HG03108 (cell line): ENCODE measurements around the gene UBXN10.
"Not testable (repeated sequence)": the region's sequence is repeated elsewhere in the genome, so short reads cannot be mapped to it uniquely, and the experiment has no call there.

Experiments
- ATAC-seq: cut with Tn5 transposase; IDR thresholded peaks from one replicate; pipeline ENCODE4 v1.9.1; 2021; ENCODE audit warnings: moderate library complexity; ENCODE audit not compliant: unreplicated experiment

The UBXN10 gene

DNA sequence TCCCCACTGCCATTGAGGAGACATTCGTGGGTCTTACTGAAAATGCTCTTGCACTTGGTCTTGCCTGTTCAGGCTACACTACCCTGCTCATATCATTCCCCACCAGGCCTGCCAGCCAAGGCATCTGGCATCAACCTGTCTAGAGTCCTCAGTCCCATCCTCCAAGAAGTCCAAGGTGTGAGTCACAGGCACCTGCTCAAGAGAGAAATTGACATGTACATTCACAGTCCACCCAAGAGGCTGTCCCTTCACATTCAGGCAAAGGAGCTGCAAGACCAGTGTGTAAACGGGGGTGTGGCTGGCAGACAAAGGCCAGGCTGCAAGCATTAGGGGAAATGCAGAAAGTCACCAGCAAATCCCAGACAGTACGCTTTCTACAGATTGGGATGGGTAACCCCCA is 13.5 kb downstream of the UBXN10 start:
- no peak for ATAC-seq

DNA sequence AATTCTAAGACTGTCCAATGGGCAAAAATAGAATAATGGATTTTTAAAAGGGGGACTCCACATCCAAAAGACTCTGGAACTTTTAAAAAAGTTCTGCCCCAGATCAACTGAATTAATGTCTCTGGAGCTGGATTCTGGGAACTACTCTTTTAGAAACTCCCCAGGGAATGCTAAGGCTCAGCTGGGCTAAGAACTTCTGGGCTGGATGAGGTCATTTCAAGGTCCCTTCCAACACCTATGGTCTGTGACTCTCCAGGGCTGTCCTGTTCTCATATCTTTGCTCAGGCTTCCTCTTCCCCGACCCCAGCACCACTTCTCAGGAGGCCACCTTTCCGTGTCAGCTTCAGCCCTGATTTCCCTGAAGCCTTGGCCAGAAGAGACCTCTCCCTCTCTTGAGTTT is 13.9 kb downstream of the UBXN10 start:
- ATAC-seq: no peak

DNA sequence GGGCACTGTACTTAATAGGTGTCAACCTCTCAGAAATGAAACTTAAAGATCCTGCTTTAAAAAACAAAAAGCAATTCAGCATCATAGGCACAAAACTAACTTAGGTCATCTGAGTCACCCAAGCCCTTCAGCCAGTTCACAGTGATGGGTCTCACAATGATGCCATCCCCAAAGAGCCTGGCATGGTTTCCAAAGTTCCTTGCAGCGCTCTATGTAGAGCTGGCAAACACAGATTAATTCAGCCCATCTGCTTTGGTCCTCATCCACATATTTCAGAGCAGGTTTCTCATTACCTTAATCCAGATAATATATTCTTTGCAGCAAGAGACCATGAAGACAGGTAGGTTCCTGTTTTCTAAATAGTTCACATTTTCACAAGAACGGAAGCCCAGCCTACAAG is 15.1 kb downstream of the UBXN10 start:
- no peak for ATAC-seq

DNA sequence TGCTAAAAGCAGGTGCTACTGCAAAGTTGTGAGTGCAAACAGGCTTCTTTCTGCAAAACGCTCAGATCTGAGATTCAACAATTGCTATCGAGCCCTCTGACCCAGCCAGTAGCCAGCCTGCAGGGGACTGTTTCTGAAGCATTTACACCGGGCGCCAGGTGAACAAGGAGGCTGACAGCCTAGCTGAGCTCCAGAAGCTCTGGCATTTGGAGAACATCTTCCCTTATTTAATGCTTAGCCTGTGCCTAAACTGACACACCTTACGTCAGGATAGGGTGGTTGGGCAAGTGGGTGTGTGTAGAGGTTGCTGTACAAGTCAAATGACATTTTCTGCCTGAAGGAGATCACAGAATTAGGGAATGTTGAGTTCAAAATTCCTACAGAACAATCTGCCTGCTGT is 16.3 kb downstream of the UBXN10 start:
- no peak for ATAC-seq

DNA sequence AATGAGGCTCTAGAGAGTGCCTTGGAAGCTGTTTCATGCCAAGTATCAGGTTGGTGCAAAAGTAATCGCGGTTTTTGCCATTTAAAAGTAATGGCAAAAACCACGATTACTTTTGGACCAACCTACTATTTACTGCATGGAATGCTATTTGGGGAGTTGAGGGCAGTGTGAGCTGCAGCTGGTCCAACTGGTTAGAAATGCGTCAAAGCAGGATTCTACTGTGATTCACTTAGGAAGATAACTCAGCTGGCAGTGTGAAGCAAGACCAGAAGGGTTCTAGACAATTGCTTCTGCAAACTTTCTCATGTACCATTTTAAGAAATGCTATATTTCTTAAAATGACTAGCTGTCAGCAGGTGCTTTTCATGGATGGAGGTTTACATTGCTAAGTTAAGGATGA is 21.6 kb downstream of the UBXN10 start:
- no peak for ATAC-seq

DNA sequence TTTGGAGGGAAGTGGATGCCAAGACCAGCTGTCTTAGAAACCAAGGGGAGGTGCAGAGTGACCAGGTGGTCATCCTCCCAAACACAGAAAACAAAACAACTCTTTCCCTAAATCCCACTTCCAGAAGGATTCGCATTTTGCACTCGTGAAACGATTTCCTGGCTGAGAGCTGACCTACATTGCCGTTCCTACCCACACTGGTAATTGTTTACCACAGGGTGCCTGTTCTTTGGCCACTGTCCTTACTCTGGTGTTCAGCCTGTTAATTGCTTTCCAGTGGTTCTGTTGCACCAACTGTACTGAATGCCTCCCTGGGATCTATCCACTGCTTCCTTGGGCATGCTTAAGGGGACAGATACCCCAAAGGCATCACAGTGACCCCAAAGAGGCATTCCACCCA is 23.6 kb downstream of the UBXN10 start:
- no peak for ATAC-seq

DNA sequence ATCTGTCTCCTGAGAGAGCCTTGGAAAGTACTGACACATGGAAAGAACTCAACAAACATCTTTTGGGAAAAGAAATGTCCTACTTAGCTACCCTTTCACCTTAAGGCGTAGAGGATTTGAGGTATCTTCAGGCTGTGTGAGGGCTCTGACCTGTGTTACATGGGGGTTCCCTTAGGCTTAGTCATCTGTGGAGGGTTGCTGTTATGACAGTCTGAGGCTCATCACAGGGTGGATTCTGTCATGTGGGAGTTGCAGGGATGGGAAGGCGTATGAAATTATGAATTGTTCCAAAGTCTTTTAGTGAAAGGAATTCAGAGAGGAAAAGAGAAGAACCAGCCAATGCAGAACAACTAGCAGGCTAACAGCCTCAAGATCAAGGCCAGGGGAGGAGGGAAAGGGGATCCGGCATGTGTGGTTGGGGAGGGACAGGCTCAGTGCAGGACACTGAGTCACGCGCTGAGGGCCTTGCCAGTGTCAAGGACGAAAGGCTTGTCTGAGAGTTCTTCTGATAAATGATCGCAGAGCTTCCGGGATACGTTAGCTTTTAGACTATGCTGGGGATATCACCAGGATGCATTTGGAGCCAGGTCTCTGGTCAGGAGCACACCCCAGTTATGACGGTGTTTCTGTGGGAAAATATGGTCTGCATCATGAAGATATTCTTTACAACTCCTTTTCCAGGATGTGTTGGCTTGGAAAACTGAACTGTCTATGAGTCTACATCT is 25.0 kb downstream of the UBXN10 start:
- ATAC-seq: no peak

DNA sequence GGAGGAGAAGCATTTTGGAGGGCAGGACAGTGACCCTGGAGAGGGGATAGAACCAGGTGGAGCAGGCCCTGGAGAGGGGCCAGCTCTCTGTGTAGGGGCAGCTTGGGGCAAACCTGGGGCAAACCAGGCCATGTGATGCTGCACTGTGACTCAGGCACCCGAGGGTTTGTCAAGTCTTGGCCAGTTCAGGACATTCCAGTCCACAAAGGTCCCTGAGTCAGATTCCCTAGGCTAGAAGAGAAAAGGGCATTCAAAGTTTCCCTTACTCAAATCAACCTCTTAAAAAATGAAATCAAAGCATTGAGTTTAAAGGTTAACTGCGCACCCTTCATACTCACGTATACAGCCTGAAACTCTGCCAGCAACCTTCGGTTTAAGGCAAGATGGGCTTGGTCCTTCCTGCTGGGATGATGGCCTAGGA is 25.6 kb downstream of the UBXN10 start:
- ATAC-seq: no peak

DNA sequence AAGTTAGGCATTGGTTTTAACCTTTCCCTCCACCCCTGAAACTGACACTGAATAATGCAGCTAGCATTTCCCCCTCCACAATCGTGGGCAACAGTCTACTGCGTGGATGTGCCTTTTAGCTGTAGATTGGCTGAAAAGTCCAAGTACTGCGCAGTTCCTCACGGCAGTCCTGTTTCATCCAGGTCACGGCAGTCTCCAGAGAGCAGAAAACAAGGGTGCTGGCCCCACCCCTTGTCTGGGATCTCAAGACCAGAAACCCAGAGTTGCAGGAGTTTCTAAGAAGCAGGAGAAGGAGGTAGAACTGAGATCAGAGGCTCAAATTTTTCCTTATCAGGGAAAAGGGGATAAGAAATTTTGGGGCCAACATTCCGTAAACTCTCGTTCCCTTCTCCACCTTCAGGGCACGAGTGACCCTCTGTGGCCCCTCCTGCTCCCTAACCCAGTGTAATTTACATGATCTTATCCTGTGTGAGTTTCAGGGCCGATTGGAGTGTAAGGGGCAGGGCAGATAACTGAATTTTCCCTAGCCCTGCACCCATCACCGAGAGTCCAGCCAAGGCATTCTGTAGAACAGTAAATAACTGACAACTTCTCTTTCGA is 26.3 kb downstream of the UBXN10 start:
- ATAC-seq: no peak

DNA sequence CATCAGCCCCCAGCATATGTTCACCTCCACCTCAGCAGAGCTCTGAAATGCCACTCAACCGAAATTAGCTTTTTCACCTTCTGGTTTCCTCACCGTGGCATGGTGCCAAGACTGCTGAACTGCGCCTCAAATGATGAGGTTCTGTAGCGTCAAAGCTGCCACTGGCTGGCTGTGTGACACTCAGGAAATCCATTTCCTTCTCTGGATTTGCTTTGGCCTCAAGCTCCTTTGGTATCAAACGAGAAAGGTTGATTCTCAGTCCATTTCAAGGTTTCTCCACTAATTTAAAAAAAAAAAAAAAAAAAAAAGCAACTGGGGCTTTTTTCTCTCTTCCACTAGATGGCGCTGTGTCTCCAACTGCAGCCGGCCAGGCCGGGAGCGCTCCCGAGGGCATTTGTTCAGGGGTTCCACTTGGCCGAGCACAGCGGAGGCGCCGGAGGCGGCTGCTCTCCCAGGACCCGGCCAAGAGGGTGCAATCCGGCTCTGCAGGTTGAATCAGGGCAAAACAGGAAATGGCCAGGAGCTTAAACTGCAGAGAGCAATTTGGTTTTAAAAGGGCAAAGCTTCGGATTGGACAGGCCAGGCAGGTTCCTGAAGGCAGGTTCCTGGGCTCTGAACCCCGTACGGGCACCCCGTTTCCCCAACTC is 26.9 kb downstream of the UBXN10 start:
- no peak for ATAC-seq

DNA sequence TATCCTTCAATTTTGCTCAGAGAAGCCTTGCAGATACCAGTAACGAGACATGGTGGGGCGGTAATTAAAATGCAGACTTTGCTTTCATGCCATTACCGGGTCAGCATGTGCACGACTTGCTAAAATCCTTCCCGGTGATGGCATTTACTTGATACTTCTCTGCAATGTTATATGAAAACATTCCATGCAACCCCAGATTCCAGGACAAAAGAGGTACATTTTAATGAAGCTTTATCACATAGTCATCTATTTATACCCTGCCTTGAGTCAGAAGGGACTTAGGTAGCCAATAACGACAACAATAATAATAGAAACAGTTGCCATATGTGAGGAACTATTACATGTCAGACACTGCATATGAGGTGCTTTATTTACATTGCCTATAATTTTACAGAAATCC is 29.8 kb downstream of the UBXN10 start:
- ATAC-seq: no peak

DNA sequence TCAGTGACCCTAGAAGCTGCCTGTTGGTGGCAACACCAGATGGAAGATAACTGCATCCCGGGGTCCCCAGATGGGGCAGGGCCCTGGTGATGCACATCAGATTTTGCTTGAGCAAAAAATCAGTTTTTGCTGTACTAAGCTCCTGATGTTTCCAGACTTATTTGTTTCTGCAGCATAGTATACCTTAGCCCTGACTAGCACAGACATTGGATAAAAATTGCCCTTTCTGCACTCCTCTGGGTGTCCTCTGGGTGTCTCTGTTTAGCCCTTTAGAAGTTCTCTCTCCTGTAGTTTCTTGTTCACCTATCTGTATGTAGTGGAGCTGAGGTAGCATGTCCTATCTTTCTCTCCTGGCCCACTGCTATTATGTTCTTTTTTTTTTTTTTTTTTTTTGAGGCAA is 30.7 kb downstream of the UBXN10 start:
- ATAC-seq: no peak

DNA sequence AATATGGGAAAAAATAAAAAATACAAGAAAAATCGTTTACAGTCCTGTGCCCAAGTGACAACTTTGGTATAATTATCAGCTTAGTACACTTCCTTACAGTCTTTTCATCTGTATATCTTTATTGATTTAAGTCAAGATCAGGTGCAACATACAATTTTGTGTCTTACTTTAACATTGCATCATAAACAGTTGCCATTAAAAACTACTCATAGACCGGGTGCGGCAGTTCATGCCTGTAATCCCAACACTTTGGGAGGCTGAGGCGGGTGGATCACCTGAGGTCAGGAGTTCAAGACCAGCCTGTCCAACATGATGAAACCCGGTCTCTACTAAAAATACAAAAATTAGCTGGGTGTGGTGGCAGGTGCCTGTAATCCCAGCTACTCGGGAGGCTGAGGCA is 33.2 kb downstream of the UBXN10 start:
- ATAC-seq: not testable (repeated sequence)

DNA sequence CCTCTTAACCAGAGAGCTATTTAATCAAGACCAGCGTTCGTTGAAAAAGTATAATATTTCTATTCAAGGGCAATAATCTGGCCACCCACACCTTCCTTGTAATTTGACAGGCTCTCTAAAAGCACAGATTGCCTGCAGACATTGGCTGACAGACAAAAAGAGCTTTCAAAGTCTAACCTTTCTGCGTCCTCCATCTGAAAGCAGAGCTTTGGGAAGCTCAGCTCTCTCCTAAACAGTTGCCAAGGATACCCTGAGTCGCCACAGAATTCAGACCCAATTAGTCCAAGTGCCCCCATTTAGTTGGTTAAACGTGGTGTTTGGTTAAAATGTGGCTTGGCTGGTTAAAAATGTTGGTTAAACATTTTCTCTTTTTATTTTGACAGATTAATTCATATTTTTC is 34.1 kb downstream of the UBXN10 start:
- no peak for ATAC-seq

DNA sequence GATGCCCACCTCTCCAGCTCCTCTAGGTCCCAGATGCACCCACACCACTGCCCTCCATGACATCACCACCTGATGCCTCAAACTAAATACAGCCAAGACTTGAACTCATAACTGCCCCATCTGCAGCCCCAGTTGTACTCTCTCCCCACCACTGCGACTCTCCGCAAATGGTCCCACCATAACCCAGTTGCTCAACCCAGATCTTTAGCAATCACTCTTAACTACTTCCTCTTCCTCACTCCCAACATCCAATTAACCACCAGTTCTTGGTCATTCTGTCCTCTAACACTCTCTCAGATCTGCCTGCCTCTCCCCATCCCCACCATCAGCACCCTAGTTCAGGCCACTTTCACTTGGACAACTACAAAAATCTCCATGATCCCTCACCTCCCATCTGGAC is 37.2 kb downstream of the UBXN10 start:
- ATAC-seq: no peak

DNA sequence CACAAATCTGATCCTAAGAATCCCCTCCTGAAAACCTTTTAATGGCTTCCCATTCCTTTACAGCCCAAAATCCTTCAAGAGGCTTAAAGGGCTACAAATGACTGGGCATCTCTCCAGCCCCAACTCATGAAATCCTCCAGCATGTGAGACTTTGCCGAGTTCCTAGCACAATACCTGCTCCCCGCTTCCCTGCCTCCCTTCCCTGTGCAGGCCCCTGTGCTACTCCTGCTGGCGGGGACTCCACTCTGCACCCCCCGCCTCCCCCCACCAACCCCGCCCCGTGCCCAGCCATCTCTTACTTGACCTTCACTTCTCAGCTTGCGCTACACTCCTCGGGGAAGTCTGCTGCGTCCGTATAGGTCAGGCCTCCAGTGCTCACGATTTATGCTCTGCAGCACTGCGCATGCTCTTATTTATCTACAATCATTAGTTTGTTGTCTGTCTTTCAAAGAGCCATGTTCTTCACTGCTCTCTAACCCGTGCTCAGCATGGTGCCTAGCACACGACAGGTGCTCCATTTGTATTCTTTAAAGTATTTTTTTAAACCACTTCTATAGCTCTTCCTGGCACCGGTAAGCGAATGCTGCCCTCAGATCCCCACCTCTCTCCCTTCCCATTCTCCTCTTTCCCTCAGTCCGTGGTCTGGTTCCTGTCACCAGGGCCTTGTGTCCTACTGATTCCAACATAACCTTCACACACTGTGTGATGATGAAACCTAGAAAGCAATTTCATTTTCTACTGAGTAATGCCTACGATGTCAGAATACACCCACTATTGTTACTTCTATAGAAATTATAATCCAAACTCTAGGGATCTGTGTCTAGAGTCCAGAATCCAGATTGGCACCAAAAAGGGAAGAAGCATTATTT is 37.9 kb downstream of the UBXN10 start:
- no peak for ATAC-seq

DNA sequence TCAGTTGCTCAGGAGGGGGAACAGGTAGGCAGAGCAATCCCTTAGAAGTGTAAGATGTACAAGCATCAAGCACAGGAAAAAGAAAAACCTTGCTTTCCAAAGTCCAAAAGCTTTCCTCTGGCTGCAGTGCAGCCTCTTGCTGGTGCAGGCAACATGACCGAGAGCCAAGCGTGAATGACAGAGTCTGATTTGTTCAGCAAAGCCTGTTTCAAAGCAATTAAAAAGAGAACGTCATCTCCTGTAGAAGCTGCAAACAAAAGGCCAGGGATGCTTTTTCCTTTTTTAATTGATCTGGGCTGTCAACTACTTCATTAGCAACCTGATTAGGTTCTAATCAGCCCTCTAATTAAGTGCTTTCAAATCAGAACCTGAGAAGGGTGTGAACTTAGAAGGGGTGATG is 38.6 kb downstream of the UBXN10 start:
- no peak for ATAC-seq

DNA sequence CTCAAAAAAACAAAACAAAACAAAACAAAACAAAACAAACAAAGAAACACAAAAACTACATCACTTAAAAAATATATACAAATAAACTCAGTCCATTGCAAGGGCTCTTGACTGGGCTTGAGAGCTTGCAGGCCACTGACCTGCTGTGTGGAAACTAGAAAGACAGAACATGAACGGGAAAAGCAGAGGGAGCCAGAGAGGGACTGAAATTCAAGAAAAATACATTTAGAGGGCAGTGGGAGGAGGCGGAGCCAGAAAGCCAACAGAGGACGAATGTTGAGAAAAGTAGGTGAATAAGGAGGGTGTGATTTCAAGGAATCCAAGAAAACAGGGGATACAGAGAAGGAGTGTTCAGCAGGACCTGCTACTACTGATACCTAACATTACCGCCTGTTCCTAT is 41.8 kb downstream of the UBXN10 start:
- ATAC-seq: no peak

DNA sequence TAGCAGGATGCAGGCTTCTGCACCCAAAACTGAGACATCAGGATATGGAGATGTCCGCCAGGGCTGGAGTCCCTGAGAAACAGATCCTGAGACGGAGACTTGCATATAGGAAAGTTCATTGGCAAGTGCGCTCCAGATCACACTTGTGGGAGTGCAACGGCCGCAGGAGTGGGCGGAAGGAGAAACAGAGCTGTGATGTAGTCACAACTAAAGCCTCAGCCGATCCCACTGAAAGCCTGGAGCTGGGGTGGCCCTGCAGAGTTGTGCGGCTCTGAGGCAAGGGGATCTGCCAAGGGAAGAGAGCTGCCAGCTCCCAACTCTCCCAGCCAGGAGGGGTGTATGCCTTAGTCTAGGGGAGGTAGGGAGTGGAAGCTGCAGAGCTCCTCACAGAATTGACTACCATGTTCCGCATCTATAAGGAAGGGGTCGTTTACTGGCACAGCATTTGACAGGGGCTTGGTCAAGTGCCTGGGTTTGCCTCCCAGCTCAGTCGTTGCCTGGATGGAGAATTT is 42.5 kb downstream of the UBXN10 start:
- no peak for ATAC-seq

DNA sequence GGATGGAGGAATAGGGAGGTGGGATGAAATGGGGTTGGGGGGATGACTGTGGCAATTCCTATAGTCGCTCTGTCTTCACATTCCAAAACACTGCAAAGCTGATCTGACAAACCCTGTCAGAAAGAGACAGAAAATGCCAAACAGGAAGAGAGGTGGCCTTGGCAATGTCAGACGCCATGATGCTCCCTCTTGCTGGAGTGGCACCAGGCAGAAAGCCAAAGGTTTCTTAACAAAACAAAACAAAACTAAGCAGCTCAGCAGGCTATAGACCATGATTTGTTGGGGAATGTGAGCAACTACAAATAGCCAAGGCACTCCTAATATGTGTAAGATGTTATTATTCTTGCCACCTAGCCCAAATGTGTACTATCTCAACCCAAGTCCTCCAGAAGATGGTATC is 43.3 kb downstream of the UBXN10 start:
- no peak for ATAC-seq

DNA sequence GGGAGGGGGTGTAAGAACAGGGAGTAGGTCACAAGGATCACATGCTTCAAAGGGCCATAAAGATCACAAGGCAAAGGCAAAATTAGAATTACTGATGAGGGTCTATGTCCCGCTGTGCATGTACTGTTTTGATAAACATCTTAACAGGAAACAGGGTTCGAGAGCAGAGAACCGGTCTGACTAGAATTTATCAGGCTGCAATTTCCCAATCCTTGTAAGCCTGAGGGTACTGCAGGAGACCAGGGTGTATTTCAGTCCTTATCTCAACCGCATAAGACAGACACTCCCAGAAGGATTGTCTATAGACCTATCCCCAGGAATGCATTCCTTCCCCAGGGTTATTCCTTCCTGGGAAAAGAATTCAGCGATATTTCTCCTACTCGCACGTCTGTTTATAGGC is 46.7 kb downstream of the UBXN10 start:
- ATAC-seq: not testable (repeated sequence)
